Measurements from ENCODE around the gene CXCL9. TPM values are rescaled to one million over a fixed set of nuclear protein-coding genes. Genes with fewer than 3 reads are reported as not detected.
"Not testable (repeated sequence)": the region's sequence is repeated elsewhere in the genome, so short reads cannot be mapped to it uniquely, and the experiment has no call there.

The CXCL9 gene
- total RNA-seq, 2 donors from 2014 or later = 0.52 to 1.1 TPM

DNA sequence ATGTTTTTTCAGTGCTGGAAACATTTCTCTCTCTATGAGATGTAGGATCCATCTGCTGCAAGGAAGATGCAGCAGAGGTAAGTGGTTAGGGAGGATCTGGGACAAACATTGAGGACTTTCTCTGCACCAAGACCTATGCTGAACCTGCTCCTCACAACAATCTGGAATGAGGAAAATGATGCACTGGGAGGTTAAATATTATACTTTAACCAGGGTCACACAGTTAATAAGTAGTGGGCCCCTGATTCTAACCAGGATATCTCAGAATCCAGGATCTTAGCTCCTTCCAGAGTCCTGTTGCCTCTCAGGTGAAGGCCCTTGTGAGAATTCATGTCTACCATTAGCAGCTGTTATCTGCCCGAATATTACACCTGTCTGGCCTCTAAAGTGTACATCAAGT, 7.0 kb downstream of the CXCL9 start:
- Histone ChIP-seq H3K9ac (ENCODE audit: low read depth in 2 of 2, low read length in 2 of 2) (no peak overlapping the region), H3K9me3 (no peaks in the 10 kb centered on the region), H3K27ac (no peak overlapping the region), H3K36me3 (no peaks in the 10 kb centered on the region), H3K4me1 (peaks cover 3% of the 10 kb centered on the region), H3K4me3 (no peak overlapping the region), H3K27me3 (no peaks in the 10 kb centered on the region)
- TF ChIP-seq, protein P1, sequence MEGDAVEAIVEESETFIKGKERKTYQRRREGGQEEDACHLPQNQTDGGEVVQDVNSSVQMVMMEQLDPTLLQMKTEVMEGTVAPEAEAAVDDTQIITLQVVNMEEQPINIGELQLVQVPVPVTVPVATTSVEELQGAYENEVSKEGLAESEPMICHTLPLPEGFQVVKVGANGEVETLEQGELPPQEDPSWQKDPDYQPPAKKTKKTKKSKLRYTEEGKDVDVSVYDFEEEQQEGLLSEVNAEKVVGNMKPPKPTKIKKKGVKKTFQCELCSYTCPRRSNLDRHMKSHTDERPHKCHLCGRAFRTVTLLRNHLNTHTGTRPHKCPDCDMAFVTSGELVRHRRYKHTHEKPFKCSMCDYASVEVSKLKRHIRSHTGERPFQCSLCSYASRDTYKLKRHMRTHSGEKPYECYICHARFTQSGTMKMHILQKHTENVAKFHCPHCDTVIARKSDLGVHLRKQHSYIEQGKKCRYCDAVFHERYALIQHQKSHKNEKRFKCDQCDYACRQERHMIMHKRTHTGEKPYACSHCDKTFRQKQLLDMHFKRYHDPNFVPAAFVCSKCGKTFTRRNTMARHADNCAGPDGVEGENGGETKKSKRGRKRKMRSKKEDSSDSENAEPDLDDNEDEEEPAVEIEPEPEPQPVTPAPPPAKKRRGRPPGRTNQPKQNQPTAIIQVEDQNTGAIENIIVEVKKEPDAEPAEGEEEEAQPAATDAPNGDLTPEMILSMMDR (IDR thresholded peaks at IDR 0.05) = no peak
- no peak for DNase-seq
- intact Hi-C loops (cut with DNase I) = loop anchor here (2.0 kb wide), 1 partner anchor 67 kb away; no protein-coding TSS in a partner anchor

DNA sequence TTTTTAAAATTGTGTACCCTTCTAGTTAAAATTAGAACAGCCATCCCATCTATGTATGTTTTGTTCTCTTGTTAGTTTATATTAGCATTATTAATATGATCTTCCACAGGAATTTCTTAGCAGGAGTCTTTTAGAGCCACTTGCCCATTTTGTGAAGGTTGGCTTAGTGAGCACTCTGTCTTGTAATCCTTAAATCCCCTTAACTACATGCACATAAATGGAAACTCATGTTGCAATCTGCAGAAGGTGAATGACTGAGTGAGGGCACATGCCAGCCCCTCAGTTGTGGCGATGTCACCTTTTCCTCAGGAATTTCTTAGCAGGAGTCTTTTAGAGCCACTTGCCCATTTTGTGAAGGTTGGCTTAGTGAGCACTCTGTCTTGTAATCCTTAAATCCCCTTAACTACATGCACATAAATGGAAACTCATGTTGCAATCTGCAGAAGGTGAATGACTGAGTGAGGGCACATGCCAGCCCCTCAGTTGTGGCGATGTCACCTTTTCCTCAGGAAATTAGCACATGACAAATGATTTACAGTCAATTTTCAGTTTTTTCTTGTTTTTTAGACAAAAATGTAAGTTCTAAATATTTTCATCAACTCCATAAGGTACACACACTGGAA, 8.7 kb downstream of the CXCL9 start:
- H3K4me1 ChIP-seq; H3K9me3 ChIP-seq; H3K9ac ChIP-seq (ENCODE audit: low read depth in 2 of 2, low read length in 2 of 2); H3K4me3 ChIP-seq; H3K27me3 ChIP-seq; H3K27ac ChIP-seq; H3K36me3 ChIP-seq; DNase-seq; intact Hi-C loops (cut with DNase I): not testable (repeated sequence)

DNA sequence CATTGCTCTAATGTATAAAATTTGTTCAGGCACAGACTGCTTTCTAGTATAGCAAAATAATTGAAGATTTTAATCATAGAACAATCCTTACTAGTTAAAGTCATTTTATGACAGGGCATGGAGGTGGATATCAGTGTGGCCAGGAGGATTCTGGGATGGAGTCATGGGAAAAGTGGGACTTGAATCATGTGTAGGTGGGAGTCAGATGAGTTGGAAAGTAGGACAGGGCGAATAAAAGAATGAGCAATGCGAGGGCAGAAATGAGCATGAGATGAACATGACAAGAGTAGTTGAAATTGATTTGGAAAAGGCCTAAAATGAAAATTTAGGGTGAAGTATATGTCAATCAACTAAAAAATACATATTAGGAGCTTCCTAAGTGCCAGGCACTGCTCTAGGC, 9.4 kb downstream of the CXCL9 start:
- no peaks in the 10 kb centered on the region for H3K36me3 ChIP-seq
- no peaks in the 10 kb centered on the region for H3K9me3 ChIP-seq
- DNase-seq = no peak
- no peak overlapping the region for H3K27ac ChIP-seq
- H3K4me3 ChIP-seq = no peak overlapping the region
- H3K4me1 ChIP-seq = peaks cover 3% of the 10 kb centered on the region
- H3K9ac ChIP-seq (ENCODE audit: low read depth in 2 of 2, low read length in 2 of 2) = no peak overlapping the region
- H3K27me3 ChIP-seq = no peaks in the 10 kb centered on the region
- intact Hi-C loops (cut with DNase I) = no loop called here
- TF ChIP-seq, protein P1 (IDR thresholded peaks at IDR 0.05) = no peak

DNA sequence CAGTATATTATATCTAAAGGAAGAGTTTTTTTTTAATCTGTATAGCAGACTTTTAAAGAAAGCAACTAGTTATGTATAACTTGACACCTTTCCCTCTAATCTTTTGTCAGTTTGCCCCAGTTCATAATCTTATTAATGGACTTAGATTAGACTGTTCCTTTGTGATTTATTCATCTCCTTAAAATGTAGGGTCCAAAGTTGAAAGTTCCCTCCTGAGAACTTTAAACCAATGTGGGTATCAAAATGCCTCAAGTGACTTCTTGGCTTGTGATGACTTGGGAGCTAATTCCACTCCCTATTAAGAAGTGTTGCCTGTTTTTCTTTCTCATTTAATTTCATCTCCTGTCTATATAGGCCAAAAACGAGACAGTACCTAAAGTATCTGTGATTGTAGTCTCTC, 10.2 kb downstream of the CXCL9 start:
- H3K27me3 ChIP-seq = no peaks in the 10 kb centered on the region
- TF ChIP-seq, protein P1 (IDR thresholded peaks at IDR 0.05) = no peak
- peaks cover 3% of the 10 kb centered on the region for H3K4me1 ChIP-seq
- no peaks in the 10 kb centered on the region for H3K9me3 ChIP-seq
- no peak overlapping the region for H3K4me3 ChIP-seq
- no peak for DNase-seq
- no peak overlapping the region for H3K27ac ChIP-seq
- no peak overlapping the region for H3K9ac ChIP-seq (ENCODE audit: low read depth in 2 of 2, low read length in 2 of 2)
- intact Hi-C loops (cut with DNase I) = no loop called here
- H3K36me3 ChIP-seq = no peaks in the 10 kb centered on the region

DNA sequence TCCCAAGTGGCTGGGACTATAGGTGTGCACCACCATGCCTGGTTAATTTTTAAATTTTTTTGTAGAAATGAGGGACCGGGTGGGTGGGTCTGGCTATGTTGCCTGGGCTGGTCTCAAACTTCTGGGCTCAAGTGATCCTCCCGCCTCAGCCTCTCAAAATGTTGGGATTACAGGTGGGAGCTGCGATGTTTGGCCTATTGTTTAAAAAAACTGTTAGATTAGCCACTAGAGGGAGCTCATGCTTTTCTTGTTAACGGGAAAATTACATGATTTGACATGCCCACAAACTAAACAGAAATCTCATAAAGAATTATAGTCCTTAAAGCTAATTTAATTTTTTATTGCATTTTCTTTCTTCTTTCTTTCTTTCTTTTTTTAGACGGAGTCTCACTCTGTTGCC, 11.6 kb downstream of the CXCL9 start:
- Histone ChIP-seq H3K9me3 (no peaks in the 10 kb centered on the region), H3K9ac (ENCODE audit: low read depth in 2 of 2, low read length in 2 of 2) (no peak overlapping the region), H3K27me3 (no peaks in the 10 kb centered on the region), H3K4me3 (no peak overlapping the region), H3K27ac (no peak overlapping the region), H3K4me1 (peaks cover 3% of the 10 kb centered on the region), H3K36me3 (no peaks in the 10 kb centered on the region)
- intact Hi-C loops (cut with DNase I) = no loop called here
- DNase-seq = no peak
- TF ChIP-seq, protein P1 (IDR thresholded peaks at IDR 0.05) = peak; percentile 59

DNA sequence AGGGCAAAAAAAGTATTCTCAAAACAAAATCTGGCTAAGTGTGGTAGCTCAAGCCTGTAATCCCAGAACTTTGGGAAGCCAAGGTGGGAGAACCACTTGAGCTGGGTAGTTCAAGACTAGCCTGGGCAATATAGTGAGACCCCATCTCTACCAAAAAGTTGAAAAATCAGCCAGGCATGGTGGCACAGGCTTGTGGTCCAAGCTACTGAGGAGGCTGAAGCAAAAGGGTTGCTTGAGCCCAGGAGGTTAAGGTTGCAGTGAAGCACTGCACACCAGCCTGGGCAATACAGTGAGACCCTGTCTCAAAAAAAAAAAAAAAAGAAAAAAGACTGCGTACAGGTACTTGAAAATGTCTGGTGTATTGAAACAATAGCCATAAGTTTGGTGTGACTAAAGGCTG, 14.8 kb downstream of the CXCL9 start:
- peaks cover 13% of the 10 kb centered on the region for H3K4me1 ChIP-seq
- no peak overlapping the region for H3K9ac ChIP-seq (ENCODE audit: low read depth in 2 of 2, low read length in 2 of 2)
- no peaks in the 10 kb centered on the region for H3K27me3 ChIP-seq
- TF ChIP-seq, protein P1 (IDR thresholded peaks at IDR 0.05) = no peak
- H3K36me3 ChIP-seq = no peaks in the 10 kb centered on the region
- DNase-seq = no peak
- H3K27ac ChIP-seq = no peak overlapping the region
- intact Hi-C loops (cut with DNase I) = no loop called here
- H3K4me3 ChIP-seq = no peak overlapping the region
- no peaks in the 10 kb centered on the region for H3K9me3 ChIP-seq

All from colonic mucosa (tissue), 4 donors.